HFFc6 (cell line): ENCODE measurements around the gene VEPH1. TPM values are rescaled to one million over a fixed set of nuclear protein-coding genes. Genes with fewer than 3 reads are reported as not detected.

Experiments
- DNase-seq: peaks from one replicate; pipeline ENCODE4 v3.0.0-alpha.2; 2018
- H3K27ac Mint-ChIP-seq: 2 replicates; pipeline ENCODE4 v1.8.0; 2020; ENCODE audit warnings: mild to moderate bottlenecking, mixed read lengths
- H3K27me3 Mint-ChIP-seq: 2 replicates; pipeline ENCODE4 v1.8.0; 2021; ENCODE audit warnings: mild to moderate bottlenecking, moderate library complexity, mixed read lengths; ENCODE audit not compliant: insufficient read depth
- H3K36me3 Mint-ChIP-seq: 2 replicates; pipeline ENCODE4 v1.8.0; 2021; ENCODE audit warnings: low read depth, mixed read lengths
- H3K4me1 Mint-ChIP-seq: 2 replicates; pipeline ENCODE4 v1.8.0; 2020; ENCODE audit warnings: low read depth, mixed read lengths
- H3K4me3 Mint-ChIP-seq: 2 replicates; pipeline ENCODE4 v1.8.0; 2020; ENCODE audit warnings: mild to moderate bottlenecking, moderate library complexity, mixed read lengths
- H3K9me3 Mint-ChIP-seq: 2 replicates; pipeline ENCODE4 v1.8.0; 2020; ENCODE audit warnings: mild to moderate bottlenecking, mixed read lengths
- total RNA-seq, 6 experiments: library from RNA; stranded (reverse); fragmentation: NEBNext Ultra II Directional; extraction: Animal tissue kit (Norgen Biotek cat#: 25700); gene quantifications; 2 replicates in 1 of 6; 3 replicates in 5 of 6; pipeline ENCODE4 v1.2.3, GENCODE V29; 2021
- TF ChIP-seq, protein P1 (sequence below): fragments of 200-600 bp; sonication (generic); IDR thresholded peaks from 2 replicates; pipeline ENCODE4 v1.5.0; 2021; ENCODE audit warnings: antibody characterized with exemption, mild to moderate bottlenecking

Gene VEPH1
- total RNA-seq, 6 experiments from 2014 or later: 33.3 to 72.7 (median 63.8) TPM

DNA sequence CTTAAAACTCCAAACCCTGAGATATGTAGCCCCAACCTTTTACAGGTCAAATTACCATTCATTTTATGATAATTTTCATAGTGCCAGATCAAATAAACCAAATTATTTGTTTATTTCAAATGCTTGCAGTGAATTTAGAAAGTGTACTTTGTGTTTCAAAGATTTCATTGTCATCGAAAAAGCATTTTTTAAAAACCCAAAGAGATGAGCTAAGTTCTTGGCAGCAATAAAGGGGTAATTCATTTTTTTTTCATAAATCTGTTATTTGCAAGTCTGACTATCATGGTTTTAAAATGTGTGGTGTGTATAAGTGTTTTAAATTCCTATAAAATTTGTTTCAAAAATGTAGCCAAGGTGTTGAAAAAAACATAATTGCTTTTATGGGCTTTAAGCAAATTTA lies 49.4 kb downstream of the VEPH1 start:
- Mint-ChIP-seq H3K27me3 (no peaks in the 10 kb centered on the region; the same call in 1 of the 2 replicates), H3K4me3 (no peak overlapping the region), H3K27ac (no peak overlapping the region), H3K9me3 (no peaks in the 10 kb centered on the region), H3K4me1 (peaks cover 19% of the 10 kb centered on the region), H3K36me3 (peaks cover 37% of the 10 kb centered on the region)
- DNase-seq: no peak
- TF ChIP-seq, protein P1, sequence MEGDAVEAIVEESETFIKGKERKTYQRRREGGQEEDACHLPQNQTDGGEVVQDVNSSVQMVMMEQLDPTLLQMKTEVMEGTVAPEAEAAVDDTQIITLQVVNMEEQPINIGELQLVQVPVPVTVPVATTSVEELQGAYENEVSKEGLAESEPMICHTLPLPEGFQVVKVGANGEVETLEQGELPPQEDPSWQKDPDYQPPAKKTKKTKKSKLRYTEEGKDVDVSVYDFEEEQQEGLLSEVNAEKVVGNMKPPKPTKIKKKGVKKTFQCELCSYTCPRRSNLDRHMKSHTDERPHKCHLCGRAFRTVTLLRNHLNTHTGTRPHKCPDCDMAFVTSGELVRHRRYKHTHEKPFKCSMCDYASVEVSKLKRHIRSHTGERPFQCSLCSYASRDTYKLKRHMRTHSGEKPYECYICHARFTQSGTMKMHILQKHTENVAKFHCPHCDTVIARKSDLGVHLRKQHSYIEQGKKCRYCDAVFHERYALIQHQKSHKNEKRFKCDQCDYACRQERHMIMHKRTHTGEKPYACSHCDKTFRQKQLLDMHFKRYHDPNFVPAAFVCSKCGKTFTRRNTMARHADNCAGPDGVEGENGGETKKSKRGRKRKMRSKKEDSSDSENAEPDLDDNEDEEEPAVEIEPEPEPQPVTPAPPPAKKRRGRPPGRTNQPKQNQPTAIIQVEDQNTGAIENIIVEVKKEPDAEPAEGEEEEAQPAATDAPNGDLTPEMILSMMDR: no peak

DNA sequence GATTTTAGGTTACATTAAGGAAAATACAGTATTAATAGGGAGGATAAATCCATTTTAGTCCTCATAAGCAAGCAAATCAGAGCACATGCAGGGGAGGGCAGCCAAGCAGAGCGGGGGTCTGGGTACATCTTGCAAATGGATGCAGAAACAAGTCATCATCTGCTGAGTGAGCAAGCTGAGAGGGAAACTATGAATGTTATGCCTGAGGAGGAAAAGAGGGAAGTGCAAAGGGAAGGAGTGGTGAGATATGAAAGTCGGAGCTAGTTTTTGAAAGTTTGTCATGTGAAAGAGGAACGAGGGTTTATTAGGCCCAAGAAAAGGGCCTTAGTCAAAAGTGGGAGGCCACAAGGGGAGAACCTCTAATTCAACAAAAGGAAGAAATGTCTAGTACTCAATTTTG lies 51.1 kb downstream of the VEPH1 start:
- no peak for DNase-seq
- Mint-ChIP-seq H3K27me3 (no peaks in the 10 kb centered on the region; the same call in 1 of the 2 replicates), H3K36me3 (peaks cover 21% of the 10 kb centered on the region), H3K4me3 (no peak overlapping the region), H3K9me3 (no peaks in the 10 kb centered on the region), H3K4me1 (peaks cover 22% of the 10 kb centered on the region), H3K27ac (no peak overlapping the region)
- TF ChIP-seq, protein P1: no peak

DNA sequence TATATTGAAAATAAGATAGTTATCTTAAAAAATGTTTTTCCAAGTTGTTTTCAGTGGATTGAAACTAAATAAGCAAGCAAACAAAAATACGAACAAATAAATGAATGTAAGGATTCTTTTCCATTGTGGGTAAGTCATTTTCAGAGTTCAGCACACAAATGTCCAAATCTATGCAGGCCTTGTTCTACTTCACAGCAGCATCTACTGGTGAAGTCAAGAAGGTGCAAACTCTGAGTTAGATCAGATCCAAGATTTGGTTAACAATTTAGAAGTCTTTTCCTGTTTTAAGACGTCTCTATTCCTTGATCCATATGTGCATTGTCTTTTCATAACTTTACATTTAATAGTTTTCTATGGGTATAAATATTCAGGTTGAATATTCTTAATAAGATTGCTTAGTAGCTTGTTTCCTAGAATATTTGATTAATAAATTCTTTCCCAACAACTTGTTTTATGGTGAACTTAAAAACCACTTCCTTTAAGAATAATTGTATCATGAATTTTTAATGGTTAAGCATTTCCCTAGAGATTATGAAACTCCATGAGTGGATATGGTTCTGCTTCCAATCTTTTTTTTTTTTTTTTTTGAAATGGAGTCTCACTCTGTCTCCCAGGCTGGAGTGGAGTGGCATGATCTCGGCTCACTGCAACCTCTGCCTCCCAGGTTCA lies 56.1 kb downstream of the VEPH1 start:
- Mint-ChIP-seq H3K36me3 (peaks cover 6% of the 10 kb centered on the region; the same call in 1 of the 2 replicates), H3K27ac (no peak overlapping the region), H3K9me3 (no peaks in the 10 kb centered on the region), H3K4me3 (no peak overlapping the region), H3K27me3 (no peaks in the 10 kb centered on the region; the same call in 1 of the 2 replicates), H3K4me1 (peaks cover 58% of the 10 kb centered on the region)
- peak; percentile 60 for DNase-seq
- TF ChIP-seq, protein P1: peak; percentile 82

- Mint-ChIP-seq H3K4me1 (peaks cover 56% of the 10 kb centered on the region), H3K4me3 (no peak overlapping the region), H3K9me3 (no peaks in the 10 kb centered on the region), H3K27ac (0 out of 2 replicates have a peak overlapping the region, but pooled peaks have one; percentile 36), H3K36me3 (peaks cover 14% of the 10 kb centered on the region; the same call in 1 of the 2 replicates), H3K27me3 (no peaks in the 10 kb centered on the region)
- TF ChIP-seq, protein P1: no peak
- DNase-seq: no peak
These were observed 57.4 kb downstream of the VEPH1 start for GRCh38 chr3:157445857-157446256.

DNA sequence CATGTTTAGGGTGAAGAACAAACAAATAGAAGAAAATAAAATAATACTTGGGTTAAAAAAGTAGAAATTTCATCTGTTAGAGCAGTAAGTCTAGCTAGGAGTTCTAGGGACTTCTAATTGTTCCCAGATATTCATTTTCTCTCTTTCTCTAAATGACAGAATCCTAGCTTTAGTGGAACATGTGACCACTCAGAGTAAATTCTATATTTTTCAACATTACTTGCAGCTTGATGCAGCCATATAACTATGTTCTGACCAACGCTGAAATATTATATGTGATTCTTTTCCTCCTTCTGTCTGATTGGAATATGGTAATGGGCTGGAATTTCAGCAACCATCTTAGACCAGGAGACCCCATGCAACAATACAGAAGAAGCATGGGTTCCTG lies 58.4 kb downstream of the VEPH1 start:
- TF ChIP-seq, protein P1: no peak
- H3K27ac Mint-ChIP-seq: peak overlapping the region; percentile 49
- H3K27me3 Mint-ChIP-seq: no peaks in the 10 kb centered on the region
- DNase-seq: no peak
- H3K36me3 Mint-ChIP-seq: peaks cover 16% of the 10 kb centered on the region; the same call in 1 of the 2 replicates
- no peak overlapping the region; the same call in 1 of the 2 replicates for H3K4me3 Mint-ChIP-seq
- H3K9me3 Mint-ChIP-seq: no peaks in the 10 kb centered on the region
- H3K4me1 Mint-ChIP-seq: peaks cover 61% of the 10 kb centered on the region
